Measurements from ENCODE around the gene NUP155.
"Not testable (repeated sequence)": the region's sequence is repeated elsewhere in the genome, so short reads cannot be mapped to it uniquely, and the experiment has no call there.

Gene NUP155

DNA sequence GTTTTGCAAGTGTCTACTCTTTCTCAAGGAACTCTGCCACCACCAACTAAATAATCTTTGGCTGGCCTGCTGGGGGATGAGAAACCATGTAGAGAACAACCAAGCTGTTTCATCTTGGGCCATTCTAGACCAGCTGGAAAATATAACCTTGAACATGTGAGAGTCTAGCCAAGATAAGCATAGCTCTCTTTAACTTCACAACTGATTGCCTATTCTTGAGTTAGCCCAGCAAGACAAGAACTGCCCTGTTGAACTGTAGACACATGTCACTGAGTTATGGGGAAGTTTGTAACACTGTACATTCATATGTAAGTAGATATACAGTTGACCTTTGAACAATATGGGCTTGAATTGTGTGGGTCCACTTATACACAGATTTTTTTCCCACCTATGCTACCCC is 44.4 kb downstream of the NUP155 start:
- Mint-ChIP-seq H3K9me3 (no peaks in the 10 kb centered on the region), H3K27ac (no peak overlapping the region), H3K27me3 (no peaks in the 10 kb centered on the region), H3K4me3 (no peak overlapping the region), H3K4me1 (peaks cover 2% of the 10 kb centered on the region), H3K36me3 (peaks cover 48% of the 10 kb centered on the region)
- no peak for DNase-seq
- CTCF ChIA-PET, result no interaction called here

DNA sequence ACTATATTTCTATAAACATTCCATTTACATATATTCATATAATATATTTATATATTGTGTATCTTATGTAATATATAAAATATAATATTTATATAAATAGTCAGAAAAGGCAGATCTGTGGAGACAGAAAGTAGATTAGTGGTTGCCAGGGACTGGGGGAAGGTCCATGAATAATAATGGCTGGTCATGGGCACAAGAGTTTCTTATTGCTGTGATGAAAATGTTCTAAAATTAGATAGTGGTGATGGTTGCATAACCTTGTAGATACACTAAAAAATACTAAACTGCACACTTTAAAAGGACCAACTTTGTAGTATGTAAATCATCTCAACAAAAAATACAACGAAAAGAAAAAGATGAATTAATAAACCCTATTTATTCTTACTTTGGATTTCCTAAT is 47.3 kb downstream of the NUP155 start:
- no peaks in the 10 kb centered on the region for H3K27me3 Mint-ChIP-seq
- DNase-seq, result no peak
- CTCF ChIA-PET, result no interaction called here
- peaks cover 50% of the 10 kb centered on the region for H3K36me3 Mint-ChIP-seq
- no peaks in the 10 kb centered on the region for H3K9me3 Mint-ChIP-seq
- H3K4me1 Mint-ChIP-seq, result no peaks in the 10 kb centered on the region
- no peak overlapping the region for H3K4me3 Mint-ChIP-seq
- H3K27ac Mint-ChIP-seq, result no peak overlapping the region

DNA sequence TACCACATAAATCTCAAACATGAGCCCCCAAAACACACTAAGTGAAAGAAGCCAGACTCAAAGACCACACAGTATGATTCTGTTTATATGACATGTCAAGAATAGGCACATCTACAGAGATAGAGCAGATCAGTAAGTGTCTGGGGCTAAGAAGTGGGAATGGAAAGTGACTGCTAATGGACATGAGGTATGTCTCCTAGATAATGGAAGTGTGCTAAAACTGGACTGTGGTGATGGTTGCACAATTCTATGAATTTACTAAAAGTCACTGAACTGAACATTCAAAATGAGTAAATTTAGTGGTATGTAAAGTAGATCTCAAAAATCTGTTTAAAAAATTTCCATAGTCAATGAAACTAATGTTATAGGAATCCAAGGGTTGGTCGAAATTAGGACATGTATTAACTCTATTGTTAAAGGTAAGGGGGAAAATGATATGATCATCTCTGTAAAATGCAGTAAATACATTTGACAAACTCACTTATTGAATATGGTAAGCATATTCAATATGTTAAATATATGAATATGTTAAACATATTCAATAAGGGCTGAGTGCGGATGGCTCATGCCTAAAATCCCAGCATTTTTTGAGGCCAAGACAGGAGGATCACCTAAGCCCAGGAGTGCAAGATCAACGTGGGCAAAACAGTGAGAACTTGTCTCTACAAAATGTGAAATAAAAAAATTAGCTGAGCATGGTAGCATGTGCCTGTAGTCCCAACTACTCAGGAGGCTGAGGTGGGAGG is 51.7 kb downstream of the NUP155 start:
- peaks cover 2% of the 10 kb centered on the region for H3K4me1 Mint-ChIP-seq

DNA sequence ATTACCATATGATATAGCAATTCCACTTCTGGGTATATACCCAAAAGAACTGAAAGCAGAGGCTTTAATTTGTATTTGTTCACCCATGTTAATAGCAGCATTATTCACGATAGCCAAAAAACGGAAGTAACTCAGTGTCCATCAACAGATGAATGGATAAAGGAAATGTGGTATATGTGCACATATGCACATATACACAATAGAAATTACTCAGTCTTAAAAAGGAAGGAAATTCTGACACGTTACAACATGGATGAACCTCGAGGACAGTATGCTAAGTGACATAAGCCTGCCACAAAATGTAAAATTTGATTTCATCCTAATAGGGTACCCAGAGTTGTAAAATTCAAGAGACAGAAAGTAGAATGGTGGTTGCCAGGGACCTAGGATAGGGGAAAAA is 54.9 kb downstream of the NUP155 start:
- CTCF ChIA-PET, result no interaction called here
- Mint-ChIP-seq H3K9me3 (no peaks in the 10 kb centered on the region), H3K36me3 (peaks cover 56% of the 10 kb centered on the region), H3K27ac (no peak overlapping the region), H3K4me1 (peaks cover 2% of the 10 kb centered on the region), H3K4me3 (no peak overlapping the region), H3K27me3 (no peaks in the 10 kb centered on the region)
- no peak for DNase-seq

More for the DNA sequence above, 51.7 kb downstream of the NUP155 start:
- Mint-ChIP-seq H3K4me3 (no peak overlapping the region), H3K9me3 (no peaks in the 10 kb centered on the region), H3K27me3 (no peaks in the 10 kb centered on the region), H3K27ac (no peak overlapping the region), H3K36me3 (peaks cover 47% of the 10 kb centered on the region)
- no peak for DNase-seq
- CTCF ChIA-PET, result interaction anchor here (0.9 kb wide), 1 partner anchor 13 kb away, joined by 4 read pairs; no protein-coding TSS in a partner anchor

DNA sequence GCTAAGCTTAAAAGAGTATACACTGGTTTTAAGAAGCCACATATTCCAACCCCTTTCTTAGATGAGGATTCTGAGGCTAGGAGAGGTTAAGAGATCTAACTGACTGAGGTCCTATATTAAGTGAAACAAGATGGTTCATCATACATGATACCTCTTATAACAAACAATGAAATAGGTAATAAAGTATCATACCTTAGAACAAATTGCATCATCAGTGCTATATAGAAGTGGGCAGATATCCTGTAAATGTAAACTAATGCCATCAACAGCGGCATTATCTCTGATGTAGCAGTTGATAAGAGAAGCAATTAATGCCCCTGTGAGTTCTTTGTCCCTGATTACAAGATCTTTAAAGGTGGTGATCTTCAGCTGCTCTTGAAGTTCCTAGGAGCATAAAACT is 60.5 kb downstream of the NUP155 start:
- Mint-ChIP-seq H3K4me3 (no peak overlapping the region), H3K27me3 (no peaks in the 10 kb centered on the region), H3K36me3 (peaks cover 48% of the 10 kb centered on the region), H3K9me3 (no peaks in the 10 kb centered on the region), H3K27ac (no peak overlapping the region), H3K4me1 (peaks cover 1% of the 10 kb centered on the region)
- no peak for DNase-seq
- CTCF ChIA-PET, result no interaction called here

DNA sequence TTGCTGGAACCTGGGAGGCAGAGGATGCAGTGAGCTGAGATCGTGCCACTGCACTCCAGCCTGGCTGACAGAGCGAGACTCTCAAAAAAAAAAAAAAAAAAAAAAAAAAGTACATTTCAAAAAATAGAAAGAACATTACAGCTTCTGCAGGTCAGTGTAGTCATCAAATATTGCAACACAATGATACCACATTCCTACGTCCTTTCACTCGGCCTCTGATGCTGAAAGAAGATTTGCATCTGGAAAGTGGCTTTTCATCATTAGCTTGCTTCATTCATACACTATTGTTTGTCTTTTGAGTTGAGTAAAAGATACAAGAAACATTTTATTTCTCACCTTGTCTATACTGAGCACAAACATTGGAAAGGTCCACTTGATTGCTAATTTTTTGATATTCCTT is 62.1 kb downstream of the NUP155 start:
- H3K4me1 Mint-ChIP-seq, result no peaks in the 10 kb centered on the region
- no peaks in the 10 kb centered on the region for H3K9me3 Mint-ChIP-seq
- no peak overlapping the region for H3K4me3 Mint-ChIP-seq
- CTCF ChIA-PET, result no interaction called here
- H3K27me3 Mint-ChIP-seq, result no peaks in the 10 kb centered on the region
- H3K27ac Mint-ChIP-seq, result no peak overlapping the region
- no peak for DNase-seq
- H3K36me3 Mint-ChIP-seq, result peaks cover 39% of the 10 kb centered on the region

DNA sequence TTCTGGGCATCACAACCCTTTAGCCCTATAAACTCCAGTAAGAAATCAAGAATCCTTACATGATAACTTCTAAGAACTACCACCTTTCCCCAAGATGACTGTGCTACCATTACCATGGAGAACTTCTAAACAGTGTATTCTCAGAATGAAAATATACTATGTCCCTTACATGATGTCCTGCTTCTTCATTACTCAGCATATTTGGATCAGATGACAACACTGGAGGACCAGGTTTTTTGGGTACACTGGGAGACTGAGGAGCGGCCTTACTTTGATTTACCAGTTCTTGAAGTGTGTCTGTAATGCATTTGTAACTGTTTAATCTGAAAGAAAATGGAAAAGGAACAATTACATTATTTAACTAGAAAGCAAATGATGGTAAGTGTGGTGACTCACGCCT is 66.0 kb downstream of the NUP155 start:
- CTCF ChIA-PET, result no interaction called here
- no peak for DNase-seq
- Mint-ChIP-seq H3K4me1 (no peaks in the 10 kb centered on the region), H3K36me3 (peaks cover 43% of the 10 kb centered on the region), H3K27me3 (no peaks in the 10 kb centered on the region), H3K27ac (no peak overlapping the region), H3K9me3 (no peaks in the 10 kb centered on the region), H3K4me3 (no peak overlapping the region)

DNA sequence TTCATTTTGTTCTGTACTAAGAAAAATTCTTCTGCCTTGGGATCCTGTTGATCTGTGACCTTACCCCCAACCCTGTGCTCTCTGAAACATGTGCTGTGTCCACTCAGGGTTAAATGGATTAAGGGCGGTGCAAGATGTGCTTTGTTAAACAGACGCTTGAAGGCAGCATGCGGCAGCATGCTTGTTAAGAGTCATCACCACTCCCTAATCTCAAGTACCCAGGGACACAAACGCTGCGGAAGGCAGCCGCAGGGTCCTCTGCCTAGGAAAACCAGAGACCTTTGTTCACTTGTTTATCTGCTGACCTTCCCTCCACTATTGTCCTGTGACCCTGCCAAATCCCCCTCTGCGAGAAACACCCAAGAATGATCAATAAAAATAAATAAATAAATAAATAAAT is 74.6 kb downstream of the NUP155 start:
- CTCF ChIA-PET, H3K9me3 Mint-ChIP-seq, H3K4me1 Mint-ChIP-seq, H3K27ac Mint-ChIP-seq, DNase-seq, H3K4me3 Mint-ChIP-seq, H3K27me3 Mint-ChIP-seq: not testable (repeated sequence)
- H3K36me3 Mint-ChIP-seq, result peaks cover 50% of the 10 kb centered on the region

DNA sequence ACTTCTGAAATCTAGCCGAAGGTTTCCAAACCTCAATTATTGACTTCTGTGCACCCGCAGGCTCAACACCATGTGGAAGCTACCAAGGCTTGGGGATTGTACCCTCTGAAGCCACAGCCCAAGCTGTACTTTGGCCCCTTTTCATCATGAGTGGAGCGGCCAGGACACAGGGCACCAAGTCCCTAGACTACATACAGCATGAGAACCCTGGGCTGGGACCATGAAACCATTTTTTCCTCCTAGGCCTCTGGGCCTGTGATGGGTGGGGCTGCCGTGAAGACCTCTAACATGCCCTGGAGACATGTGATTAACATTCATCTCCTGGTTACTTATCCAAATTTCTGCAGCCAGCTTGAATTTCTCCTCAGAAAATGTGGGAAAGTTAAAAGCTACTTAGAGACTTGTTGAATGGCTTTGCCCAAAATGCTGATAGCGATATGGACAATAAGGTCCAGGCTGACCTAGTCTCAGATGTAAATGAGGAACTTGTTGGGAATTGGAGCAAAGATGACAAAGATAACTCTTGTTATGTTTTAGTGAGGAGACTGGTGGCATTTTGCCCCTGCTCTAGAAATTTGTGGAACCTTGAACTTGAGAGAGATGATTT is 87.6 kb downstream of the NUP155 start:
- H3K4me3 Mint-ChIP-seq, result no peak overlapping the region
- CTCF ChIA-PET, result no interaction called here
- H3K27ac Mint-ChIP-seq, result no peak overlapping the region
- no peak for DNase-seq
- H3K4me1 Mint-ChIP-seq, result no peaks in the 10 kb centered on the region
- peaks cover 39% of the 10 kb centered on the region for H3K9me3 Mint-ChIP-seq
- peaks cover 6% of the 10 kb centered on the region for H3K27me3 Mint-ChIP-seq
- H3K36me3 Mint-ChIP-seq, result peaks cover 8% of the 10 kb centered on the region

DNA sequence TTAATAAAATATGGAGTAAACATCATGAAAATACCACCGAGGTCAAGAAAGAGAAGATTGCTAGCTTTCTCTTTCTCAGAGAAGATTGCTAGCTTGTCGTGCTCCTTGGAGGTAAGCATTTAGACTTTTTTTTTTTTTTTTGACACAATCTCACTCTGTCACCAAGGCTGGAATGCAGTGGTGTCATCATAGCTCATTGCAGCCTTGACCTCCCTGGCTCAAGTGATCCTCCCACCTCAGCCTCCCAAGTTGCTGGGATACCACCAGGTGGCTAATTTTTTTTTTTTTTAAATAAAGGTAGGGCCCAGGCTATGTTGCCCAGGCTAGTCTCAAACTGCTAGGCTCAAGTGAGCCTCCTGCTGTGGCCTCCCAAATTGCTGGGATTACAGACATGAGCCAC is 95.4 kb downstream of the NUP155 start:
- CTCF ChIA-PET, result interaction anchor here (0.6 kb wide), 2 partner anchors 101 to 413 kb away, joined by 3 read pairs; no protein-coding TSS in a partner anchor
- no peaks in the 10 kb centered on the region for H3K36me3 Mint-ChIP-seq
- no peaks in the 10 kb centered on the region for H3K27me3 Mint-ChIP-seq
- peaks cover 12% of the 10 kb centered on the region for H3K9me3 Mint-ChIP-seq
- no peak overlapping the region for H3K4me3 Mint-ChIP-seq
- H3K27ac Mint-ChIP-seq, result no peak overlapping the region
- DNase-seq, result no peak
- H3K4me1 Mint-ChIP-seq, result no peaks in the 10 kb centered on the region

DNA sequence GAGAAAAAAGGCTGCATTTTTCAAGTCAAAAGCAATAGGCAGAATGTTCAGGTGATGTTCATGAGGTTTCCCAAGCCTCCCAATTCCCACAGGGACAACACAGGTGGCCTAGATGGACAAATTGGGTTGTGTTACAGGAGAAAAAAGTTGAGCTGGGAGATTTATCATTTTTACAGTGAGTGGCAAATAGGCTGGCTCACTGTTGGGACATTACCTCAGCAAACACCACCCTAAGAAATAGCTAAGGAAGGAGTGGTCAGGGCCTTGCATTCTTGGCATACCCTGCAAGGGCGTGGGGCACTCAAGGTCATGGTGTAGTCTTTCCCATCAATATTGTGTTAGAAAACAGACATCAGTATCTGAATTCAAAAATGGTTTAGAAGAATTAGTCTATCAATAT is 98.4 kb downstream of the NUP155 start:
- H3K9me3 Mint-ChIP-seq, result peaks cover 7% of the 10 kb centered on the region
- CTCF ChIA-PET, result interaction anchor here (0.6 kb wide), 1 partner anchor 62 kb away, joined by 3 read pairs; no protein-coding TSS in a partner anchor
- no peaks in the 10 kb centered on the region for H3K4me1 Mint-ChIP-seq
- no peak overlapping the region for H3K4me3 Mint-ChIP-seq
- H3K36me3 Mint-ChIP-seq, result no peaks in the 10 kb centered on the region
- no peak overlapping the region for H3K27ac Mint-ChIP-seq
- DNase-seq, result no peak
- H3K27me3 Mint-ChIP-seq, result no peaks in the 10 kb centered on the region

DNA sequence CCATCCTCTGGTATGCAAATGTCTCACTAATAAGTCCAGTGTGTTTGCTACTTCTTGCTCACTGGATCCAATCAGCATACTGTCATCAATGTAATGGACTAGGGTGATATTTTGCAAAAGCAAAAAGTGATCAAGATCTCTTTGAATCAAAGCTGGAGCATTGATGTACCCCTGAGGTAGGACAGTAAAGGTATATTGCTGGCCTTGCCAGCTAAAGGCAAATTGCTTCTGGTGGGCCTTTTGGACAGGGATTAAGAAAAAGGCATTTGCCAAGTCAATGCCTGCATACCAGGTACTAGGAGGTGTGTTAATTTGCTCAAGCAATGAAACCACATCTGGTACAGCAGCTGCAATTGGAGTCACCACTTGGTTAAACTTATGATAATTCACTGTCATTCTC is 102.8 kb downstream of the NUP155 start:
- H3K27ac Mint-ChIP-seq, H3K27me3 Mint-ChIP-seq, H3K4me3 Mint-ChIP-seq, DNase-seq, H3K4me1 Mint-ChIP-seq, H3K9me3 Mint-ChIP-seq, H3K36me3 Mint-ChIP-seq, CTCF ChIA-PET: not testable (repeated sequence)

DNA sequence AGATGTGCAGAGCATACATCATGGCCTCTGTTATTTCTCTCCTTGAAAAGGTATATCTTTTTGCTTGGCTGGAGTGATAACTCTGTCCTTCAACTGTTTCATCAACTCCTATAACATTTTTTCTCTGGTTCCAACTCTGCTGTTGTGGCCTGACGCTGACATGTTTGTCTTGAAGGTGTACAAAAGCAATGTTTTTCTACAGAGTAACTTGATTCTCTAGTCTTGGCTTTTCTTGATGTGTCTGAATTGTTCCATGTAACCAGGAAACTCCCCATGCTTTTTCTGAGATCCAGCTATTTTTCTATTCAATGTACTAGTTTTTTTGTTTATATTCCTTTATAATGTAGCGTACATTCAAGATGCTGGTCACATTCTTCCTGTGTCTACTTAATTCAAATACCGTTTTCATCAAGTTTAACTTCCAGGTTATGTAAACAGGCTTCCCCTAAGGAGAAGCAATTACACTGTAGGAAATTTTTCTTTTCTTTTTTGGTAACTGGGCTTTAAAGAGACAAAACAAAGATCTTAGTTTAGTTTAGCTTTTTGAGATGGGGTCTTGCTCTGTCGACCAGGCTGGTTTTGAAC is 115.0 kb downstream of the NUP155 start:
- no peaks in the 10 kb centered on the region for H3K36me3 Mint-ChIP-seq
- H3K4me1 Mint-ChIP-seq, result peaks cover 10% of the 10 kb centered on the region
- no peaks in the 10 kb centered on the region for H3K27me3 Mint-ChIP-seq
- CTCF ChIA-PET, result no interaction called here
- no peak overlapping the region for H3K27ac Mint-ChIP-seq
- no peak for DNase-seq
- H3K9me3 Mint-ChIP-seq, result peaks cover 19% of the 10 kb centered on the region
- H3K4me3 Mint-ChIP-seq, result no peak overlapping the region

DNA sequence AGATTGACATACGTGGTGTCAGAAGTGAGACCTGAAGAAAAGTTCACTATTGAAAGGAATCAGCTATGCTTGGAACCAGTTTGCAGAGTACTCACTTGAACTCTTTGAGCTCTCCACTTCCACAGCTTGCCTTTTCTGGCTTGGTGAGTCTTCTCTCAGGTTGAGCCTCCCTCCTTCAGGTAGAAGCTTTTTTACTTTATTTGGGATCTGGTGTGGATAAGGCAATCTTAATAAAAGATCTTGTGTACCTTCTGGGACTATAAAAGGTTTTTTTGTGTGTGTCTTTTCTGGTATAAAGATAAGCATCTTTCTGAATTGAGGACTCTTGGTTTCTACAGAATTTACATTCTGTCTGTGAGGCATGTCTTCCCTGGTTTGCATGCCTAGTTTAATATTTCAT is 116.3 kb downstream of the NUP155 start:
- CTCF ChIA-PET, result no interaction called here
- H3K4me3 Mint-ChIP-seq, result no peak overlapping the region
- no peak overlapping the region for H3K27ac Mint-ChIP-seq
- H3K27me3 Mint-ChIP-seq, result no peaks in the 10 kb centered on the region
- H3K4me1 Mint-ChIP-seq, result peaks cover 14% of the 10 kb centered on the region
- no peak for DNase-seq
- H3K36me3 Mint-ChIP-seq, result no peaks in the 10 kb centered on the region
- H3K9me3 Mint-ChIP-seq, result peaks cover 19% of the 10 kb centered on the region

DNA sequence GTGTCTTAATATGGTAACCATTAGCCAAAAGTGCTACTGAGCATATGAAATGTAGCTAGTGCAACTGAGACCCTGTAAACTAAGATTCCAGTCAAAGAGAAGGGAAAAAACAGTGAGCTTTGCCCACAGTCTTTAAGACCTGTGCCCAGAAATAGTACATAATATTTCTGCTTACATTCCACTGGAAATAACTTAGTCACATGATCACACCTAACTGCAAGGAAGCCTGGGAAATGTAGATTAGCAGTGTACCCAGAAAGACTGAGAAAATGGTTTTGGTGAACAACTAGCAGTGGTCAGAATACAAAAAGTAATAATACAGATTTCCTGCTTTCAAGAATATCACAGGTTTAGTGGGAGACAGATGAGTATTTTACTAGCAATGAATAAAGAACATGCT is 119.2 kb downstream of the NUP155 start:
- Mint-ChIP-seq H3K4me3 (no peak overlapping the region), H3K36me3 (peaks cover 2% of the 10 kb centered on the region), H3K27me3 (no peaks in the 10 kb centered on the region), H3K9me3 (peaks cover 16% of the 10 kb centered on the region), H3K27ac (no peak overlapping the region), H3K4me1 (peaks cover 27% of the 10 kb centered on the region)
- CTCF ChIA-PET, result no interaction called here
- DNase-seq, result no peak
